SK-N-SH (cell line): ENCODE measurements around the gene MACROD2. TPM values are rescaled to one million over a fixed set of nuclear protein-coding genes. Genes with fewer than 3 reads are reported as not detected.

Experiments
- CTCF ChIA-PET: fragments of 300-600, 350-600 bp; formaldehyde crosslinking; extraction: SDS; loops from one replicate; lab custom pipeline; 2021; lab: Yijun Ruan, JAX
- POLR2A ChIA-PET: fragments of 350-600 bp; sonication (Branson Sonifier 250); formaldehyde crosslinking; extraction: SDS; loops from one replicate; lab custom pipeline; 2020; ENCODE audit warnings: antibody characterized with exemption, inconsistent platforms; lab: Yijun Ruan, JAX
- DNase-seq: peaks from one replicate; pipeline ENCODE4 v3.0.0; 2012
- H2AFZ ChIP-seq: fragments of 200-600 bp; sonication (generic); 2 replicates; pipeline ENCODE4 v1.8.1; 2016; ENCODE audit warnings: antibody characterized with exemption, mild to moderate bottlenecking, low read depth
- H3F3A ChIP-seq: fragments of 200-600 bp; sonication (generic); replicated peaks from 2 replicates; pipeline ENCODE3; 2016; ENCODE audit warnings: antibody characterized with exemption, mild to moderate bottlenecking; ENCODE audit not compliant: insufficient read depth
- H3K27ac ChIP-seq, 2 experiments: fragments of 200-500 bp in 1 of 2; fragments of 200-600 bp in 1 of 2; sonication (Bioruptor generic) in 1 of 2; sonication (generic), shearing (Covaris generic) in 1 of 2; 2 replicates each; pipeline versions ENCODE4 v1.5.1 to v1.6.1; 2014 to 2016; ENCODE audit warnings: low read depth in 2 of 2, inconsistent platforms in 1 of 2, low read length in 1 of 2, mild to moderate bottlenecking in 1 of 2, mixed read lengths in 1 of 2
- H3K27me3 ChIP-seq: fragments of 200-600 bp; sonication (generic), shearing (Covaris generic); 2 replicates; pipeline ENCODE4 v1.6.1; 2016; ENCODE audit warnings: mixed run types; ENCODE audit not compliant: insufficient read depth
- H3K36me3 ChIP-seq, 2 experiments: fragments of 200-500 bp in 1 of 2; fragments of 200-600 bp in 1 of 2; sonication (Bioruptor generic) in 1 of 2; sonication (generic) in 1 of 2; replicated peaks in 1 of 2; 2 replicates each; pipeline versions ENCODE3 to v1.5.1; 2014 to 2016; ENCODE audit warnings: low read length in 1 of 2, mild to moderate bottlenecking in 1 of 2; ENCODE audit not compliant: insufficient read depth in 2 of 2, control insufficient read depth in 1 of 2
- H3K4me1 ChIP-seq, 2 experiments: fragments of 200-500 bp in 1 of 2; fragments of 200-600 bp in 1 of 2; sonication (Bioruptor generic) in 1 of 2; sonication (generic), shearing (Covaris generic) in 1 of 2; 2 replicates each; pipeline versions ENCODE4 v1.5.1 to v1.6.1; 2014 to 2016; ENCODE audit warnings: low read depth in 1 of 2, low read length in 1 of 2, mixed run types in 1 of 2; ENCODE audit not compliant: insufficient read depth in 2 of 2, control insufficient read depth in 1 of 2
- H3K4me2 ChIP-seq: fragments of 200-600 bp; sonication (generic), shearing (Covaris generic); 2 replicates; pipeline ENCODE4 v1.6.1; 2017; ENCODE audit warnings: mixed run types
- H3K4me3 ChIP-seq, 2 experiments: fragments of 200-500 bp in 1 of 2; fragments of 200-600 bp in 1 of 2; sonication (Bioruptor generic) in 1 of 2; sonication (generic), shearing (Covaris generic) in 1 of 2; 2 replicates each; pipeline versions ENCODE4 v1.5.1 to v1.8.1; 2014 to 2016; ENCODE audit warnings: low read depth in 2 of 2, inconsistent platforms in 1 of 2, low read length in 1 of 2, mild to moderate bottlenecking in 1 of 2, mixed read lengths in 1 of 2, moderate library complexity in 1 of 2
- H3K79me2 ChIP-seq: fragments of 200-600 bp; sonication (generic); 2 replicates; pipeline ENCODE4 v1.8.1; 2017; ENCODE audit warnings: mild to moderate bottlenecking; ENCODE audit not compliant: insufficient read depth
- H3K9ac ChIP-seq: fragments of 200-600 bp; sonication (generic); 2 replicates; pipeline ENCODE4 v1.6.1; 2017; ENCODE audit warnings: mixed run types
- H3K9me2 ChIP-seq: fragments of 200-600 bp; sonication (generic); 2 replicates; pipeline ENCODE4 v1.6.1; 2017; ENCODE audit warnings: mixed run types
- H3K9me3 ChIP-seq: fragments of 200-600 bp; sonication (generic); 2 replicates; pipeline ENCODE4 v1.6.1; 2017; ENCODE audit warnings: mixed run types, mild to moderate bottlenecking, moderate library complexity
- H4K20me1 ChIP-seq: fragments of 200-600 bp; sonication (generic); 2 replicates; pipeline ENCODE4 v1.6.1; 2017; ENCODE audit warnings: mild to moderate bottlenecking, mixed run types; ENCODE audit not compliant: insufficient read depth
- ELF1 ChIP-seq: IDR thresholded peaks from 2 replicates; pipeline ENCODE4 v1.4.0; 2012
- EP300 ChIP-seq, 2 experiments: IDR thresholded peaks; 2 replicates each; pipeline versions ENCODE4 v1.4.0 to v1.6.1; 2012; ENCODE audit warnings: borderline replicate concordance in 1 of 2, low read depth in 1 of 2, low read length in 1 of 2
- EZH2phosphoT487 ChIP-seq: fragments of 200-600 bp; sonication (generic); IDR thresholded peaks from 2 replicates; pipeline ENCODE4 v1.6.1; 2017; ENCODE audit warnings: low read depth, mixed run types, mild to moderate bottlenecking, antibody characterized with exemption, moderate library complexity, borderline replicate concordance
- FOSL2 ChIP-seq: IDR thresholded peaks from 2 replicates; pipeline ENCODE4 v1.4.0; 2012; ENCODE audit warnings: low read depth, mild to moderate bottlenecking, moderate library complexity, borderline replicate concordance
- FOXM1 ChIP-seq: IDR thresholded peaks from 2 replicates; pipeline ENCODE4 v1.4.0; 2012; ENCODE audit warnings: low read depth, mild to moderate bottlenecking
- GABPA ChIP-seq: IDR thresholded peaks from 2 replicates; pipeline ENCODE4 v1.4.0; 2012; ENCODE audit warnings: low read depth, mild to moderate bottlenecking
- GATA2 ChIP-seq: sonication (generic); formaldehyde crosslinking; IDR thresholded peaks from 2 replicates; pipeline ENCODE4 v1.5.0; 2020; ENCODE audit warnings: mild to moderate bottlenecking, missing genetic modification reagents
- MXI1 ChIP-seq: IDR thresholded peaks from 2 replicates; pipeline ENCODE4 v1.6.1; 2012; ENCODE audit warnings: mild to moderate bottlenecking, low read depth, low read length, improper control_type of control experiment
- POLR2AphosphoS5 ChIP-seq: IDR thresholded peaks from 2 replicates; pipeline ENCODE4 v1.6.1; 2012; ENCODE audit warnings: low read depth, low read length
- RFX5 ChIP-seq: IDR thresholded peaks from 2 replicates; pipeline ENCODE4 v1.6.1; 2012; ENCODE audit warnings: mild to moderate bottlenecking, improper control_type of control experiment, low read length
- SIN3A ChIP-seq: IDR thresholded peaks from 2 replicates; pipeline ENCODE4 v1.6.1; 2012; ENCODE audit warnings: low read depth, mild to moderate bottlenecking, low read length, moderate library complexity, borderline replicate concordance
- SMC3 ChIP-seq: IDR thresholded peaks from 2 replicates; pipeline ENCODE4 v1.6.1; 2012; ENCODE audit warnings: low read depth, low read length, improper control_type of control experiment
- TEAD4 ChIP-seq: IDR thresholded peaks from 2 replicates; pipeline ENCODE4 v1.4.0; 2012; ENCODE audit warnings: mild to moderate bottlenecking, borderline replicate concordance; ENCODE audit not compliant: insufficient read depth
- USF1 ChIP-seq: IDR thresholded peaks from 2 replicates; pipeline ENCODE4 v1.4.0; 2012; ENCODE audit warnings: low read depth, borderline replicate concordance
- USF2 ChIP-seq: fragments of 150-350 bp; IDR thresholded peaks from 2 replicates; pipeline ENCODE4 v1.6.1; 2017; ENCODE audit warnings: antibody characterized with exemption, low read length, low read depth, borderline replicate concordance
- YY1 ChIP-seq: IDR thresholded peaks from 2 replicates; pipeline ENCODE4 v1.4.0; 2012; ENCODE audit warnings: low read depth, mild to moderate bottlenecking
- WGBS: methylation state at CpG from one replicate; pipeline ENCODE4 v1.1.6; 2017; ENCODE audit warnings: low lambda C conversion rate; 5-methylcytosine and 5-hydroxymethylcytosine counted together
- polyA plus RNA-seq, 3 experiments: library from polyadenylated mRNA; depleted of rRNA; stranded (reverse); fragments of >200 nt; gene quantifications; 2 replicates each; pipeline ENCODE4 v1.2.3, GENCODE V29; 2012

Gene MACROD2
- polyA plus RNA-seq, 1 of the 3 experiments (the other 2 are of a cell fraction), result 0.33 TPM

- Histone ChIP-seq H3K4me2 (no peak overlapping the region), H3K79me2 (no peaks in the 10 kb centered on the region), H2AFZ (no peak overlapping the region), H3F3A (no peaks in the 10 kb centered on the region), H3K4me3 (no peak overlapping the region), H3K27ac (no peak overlapping the region), H4K20me1 (no peaks in the 10 kb centered on the region), H3K9ac (no peak overlapping the region), H3K9me3 (no peaks in the 10 kb centered on the region), H3K27me3 (no peaks in the 10 kb centered on the region), H3K36me3 (no peaks in the 10 kb centered on the region), H3K9me2 (no peaks in the 10 kb centered on the region), H3K4me1 (peaks cover 0 to 5% of the 10 kb centered on the region in 2 experiments; a peak in 1 of 4 replicates)
- 93% methylated on average over 8 of the region's 8 CpGs for WGBS
- POLR2A ChIA-PET, result no interaction called here
- no peak for DNase-seq
- TF ChIP-seq USF1 (no peak), YY1 (no peak), USF2 (no peak), ELF1 (no peak), SMC3 (no peak), MXI1 (no peak), EZH2phosphoT487 (no peak), TEAD4 (no peak), GABPA (no peak), FOSL2 (no peak)
- CTCF ChIA-PET, result no interaction called here
These were observed 934.1 kb downstream of the MACROD2 start for GRCh38 chr20:14929388-14929787.

GRCh38 chr20:14932040-14932439, 936.7 kb downstream of the MACROD2 start:
- Histone ChIP-seq H4K20me1 (no peaks in the 10 kb centered on the region), H3K27ac (no peak overlapping the region), H3K4me2 (no peak overlapping the region), H3K79me2 (no peaks in the 10 kb centered on the region), H2AFZ (no peak overlapping the region), H3K27me3 (no peaks in the 10 kb centered on the region), H3K9me2 (no peaks in the 10 kb centered on the region), H3K36me3 (no peaks in the 10 kb centered on the region), H3K4me3 (no peak overlapping the region), H3F3A (no peaks in the 10 kb centered on the region), H3K9me3 (no peaks in the 10 kb centered on the region), H3K4me1 (no peaks in the 10 kb centered on the region), H3K9ac (no peak overlapping the region)
- DNase-seq, result no peak
- 87% methylated on average over 4 of the region's 4 CpGs for WGBS
- CTCF ChIA-PET, result no interaction called here
- POLR2A ChIA-PET, result no interaction called here
- no peak for TF ChIP-seq EP300 (IDR thresholded peaks at IDR 0.05; ENCODE audit: borderline replicate concordance in 1 of 2, low read depth in 1 of 2, low read length in 1 of 2)
- TF ChIP-seq MXI1, result no peak
- TF ChIP-seq SIN3A, result no peak
- TF ChIP-seq POLR2AphosphoS5, result no peak
- no peak for TF ChIP-seq FOXM1
- TF ChIP-seq TEAD4, result no peak
- no peak for TF ChIP-seq GATA2
- TF ChIP-seq RFX5, result no peak
- no peak for TF ChIP-seq GABPA
